Measurements from ENCODE around the gene GPC5. TPM values are rescaled to one million over a fixed set of nuclear protein-coding genes. Genes with fewer than 3 reads are reported as not detected.
"Not testable (repeated sequence)": the region's sequence is repeated elsewhere in the genome, so short reads cannot be mapped to it uniquely, and the experiment has no call there.

GPC5 gene
- total RNA-seq, 4 donors from 2014 or later = 0.74 to 1.1 TPM; not detected in 2

DNA sequence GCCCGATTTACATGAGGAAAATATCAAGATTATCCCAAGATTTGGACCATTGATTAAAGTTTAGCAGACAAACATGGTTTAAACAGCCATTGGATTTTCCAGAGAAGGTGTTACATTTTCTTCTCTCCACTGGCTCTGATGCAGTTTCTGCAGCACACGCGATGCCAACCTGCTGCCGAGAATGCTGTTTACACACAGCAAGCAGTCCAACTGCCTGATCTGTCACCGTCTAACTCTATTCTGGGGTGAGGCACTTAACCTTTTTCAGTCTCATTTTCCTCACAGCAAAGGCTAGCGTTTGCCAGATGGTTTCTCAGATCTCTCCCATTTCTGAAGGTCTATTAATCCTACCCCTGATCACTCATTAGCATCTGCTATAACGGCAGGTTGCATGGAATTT is 1064.7 kb downstream of the GPC5 start:
- TF ChIP-seq, protein P1, sequence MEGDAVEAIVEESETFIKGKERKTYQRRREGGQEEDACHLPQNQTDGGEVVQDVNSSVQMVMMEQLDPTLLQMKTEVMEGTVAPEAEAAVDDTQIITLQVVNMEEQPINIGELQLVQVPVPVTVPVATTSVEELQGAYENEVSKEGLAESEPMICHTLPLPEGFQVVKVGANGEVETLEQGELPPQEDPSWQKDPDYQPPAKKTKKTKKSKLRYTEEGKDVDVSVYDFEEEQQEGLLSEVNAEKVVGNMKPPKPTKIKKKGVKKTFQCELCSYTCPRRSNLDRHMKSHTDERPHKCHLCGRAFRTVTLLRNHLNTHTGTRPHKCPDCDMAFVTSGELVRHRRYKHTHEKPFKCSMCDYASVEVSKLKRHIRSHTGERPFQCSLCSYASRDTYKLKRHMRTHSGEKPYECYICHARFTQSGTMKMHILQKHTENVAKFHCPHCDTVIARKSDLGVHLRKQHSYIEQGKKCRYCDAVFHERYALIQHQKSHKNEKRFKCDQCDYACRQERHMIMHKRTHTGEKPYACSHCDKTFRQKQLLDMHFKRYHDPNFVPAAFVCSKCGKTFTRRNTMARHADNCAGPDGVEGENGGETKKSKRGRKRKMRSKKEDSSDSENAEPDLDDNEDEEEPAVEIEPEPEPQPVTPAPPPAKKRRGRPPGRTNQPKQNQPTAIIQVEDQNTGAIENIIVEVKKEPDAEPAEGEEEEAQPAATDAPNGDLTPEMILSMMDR (IDR thresholded peaks at IDR 0.05) = no peak
- no peak for DNase-seq (ENCODE audit: low spot score)
- no peak for ATAC-seq (ENCODE audit: low FRiP score)

DNA sequence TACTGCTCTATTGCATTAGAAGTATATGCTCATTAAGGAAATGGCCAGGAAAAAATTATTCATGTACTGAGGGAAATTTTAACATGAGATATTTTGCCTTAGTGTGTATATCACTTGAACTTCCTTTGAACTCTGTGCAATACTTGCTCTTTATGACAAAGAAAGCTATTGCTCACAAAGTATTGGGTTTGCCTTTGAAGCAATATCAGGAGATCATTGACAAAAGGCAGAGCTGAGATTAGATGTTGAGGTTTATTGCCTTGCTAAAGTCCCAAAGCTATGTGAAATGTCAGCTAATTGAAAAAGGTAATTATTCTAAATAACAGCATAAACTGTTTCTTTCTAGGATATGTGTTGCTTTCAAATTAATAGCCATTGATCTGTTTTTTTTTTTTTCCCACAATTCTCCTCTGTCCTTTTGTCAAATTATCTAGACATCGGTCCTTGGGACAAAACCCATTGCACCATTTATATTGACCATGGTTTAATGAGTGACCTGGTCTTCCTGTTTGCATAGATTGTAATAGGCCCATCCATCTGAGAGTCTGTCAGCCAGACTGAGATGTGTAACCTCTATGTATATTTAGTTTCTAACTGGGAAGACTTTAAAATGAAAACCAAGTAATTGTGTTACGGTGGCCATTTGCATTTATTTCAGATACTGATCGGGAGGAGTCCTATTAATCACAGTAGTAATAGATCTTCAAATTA is 1075.5 kb downstream of the GPC5 start:
- ATAC-seq (ENCODE audit: low FRiP score) = no peak
- no peak for DNase-seq (ENCODE audit: low spot score)
- TF ChIP-seq, protein P1 (IDR thresholded peaks at IDR 0.05) = no peak

DNA sequence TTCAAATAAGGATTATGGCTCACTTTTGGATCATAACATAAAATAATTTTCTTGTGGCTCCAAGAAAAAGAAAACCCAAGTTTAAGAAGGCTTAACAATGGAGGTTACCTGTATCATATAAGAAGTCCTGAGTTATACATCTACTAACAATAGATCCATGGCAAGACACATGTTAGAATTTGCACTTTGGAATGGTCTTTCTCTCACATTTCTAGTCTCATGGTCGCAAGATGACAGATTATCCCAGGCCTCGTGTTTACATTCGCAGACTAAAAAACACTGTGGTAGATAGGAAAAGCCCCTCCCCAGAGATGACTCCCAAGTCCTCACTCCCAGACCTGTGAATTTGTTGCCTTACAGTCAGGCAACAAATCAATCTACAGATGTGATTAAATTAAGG is 1082.0 kb downstream of the GPC5 start:
- no peak for ATAC-seq (ENCODE audit: low FRiP score)
- TF ChIP-seq, protein P1 (IDR thresholded peaks at IDR 0.05) = no peak
- no peak for DNase-seq (ENCODE audit: low spot score)

DNA sequence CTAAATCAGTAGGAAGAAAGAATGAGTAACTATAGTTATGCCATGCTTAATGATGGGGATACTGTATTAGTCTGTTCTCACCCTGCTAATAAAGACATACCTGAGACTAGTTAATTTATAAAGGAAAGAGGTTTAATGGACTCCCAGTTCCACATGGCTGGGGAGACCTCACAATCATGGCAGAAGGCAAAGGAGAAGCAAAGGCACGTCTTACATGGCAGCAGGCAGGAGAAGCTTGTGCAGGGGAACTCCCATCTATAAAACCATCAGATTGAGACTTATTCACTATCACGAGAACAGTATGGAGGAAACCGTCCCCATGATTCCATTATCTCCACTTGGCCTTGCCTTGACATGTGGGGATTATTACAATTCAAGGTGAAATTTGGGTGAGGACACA is 1084.4 kb downstream of the GPC5 start:
- not testable (repeated sequence) for ATAC-seq (ENCODE audit: low FRiP score); DNase-seq (ENCODE audit: low spot score)

DNA sequence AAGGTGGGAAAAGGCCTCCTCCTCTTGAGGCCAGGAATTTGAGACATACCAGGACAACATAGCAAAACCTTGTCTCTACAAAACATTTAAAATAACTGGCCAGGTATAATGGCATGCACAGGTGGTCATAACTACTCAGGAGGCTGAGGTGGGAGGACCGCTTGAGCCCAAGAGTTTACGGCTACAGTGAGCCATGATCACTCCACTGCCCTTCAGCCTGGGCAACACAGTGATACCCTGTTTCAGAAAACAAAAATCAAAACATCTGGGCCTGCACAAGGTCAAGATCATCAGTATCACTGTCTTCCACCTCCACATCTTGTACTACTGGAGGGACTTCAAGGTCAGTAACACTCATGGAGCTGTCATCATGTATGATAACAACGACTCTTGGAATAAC is 1085.5 kb downstream of the GPC5 start:
- ATAC-seq (ENCODE audit: low FRiP score) (no peak), DNase-seq (ENCODE audit: low spot score) (no peak)
- TF ChIP-seq, protein P1 (IDR thresholded peaks at IDR 0.05) = no peak

DNA sequence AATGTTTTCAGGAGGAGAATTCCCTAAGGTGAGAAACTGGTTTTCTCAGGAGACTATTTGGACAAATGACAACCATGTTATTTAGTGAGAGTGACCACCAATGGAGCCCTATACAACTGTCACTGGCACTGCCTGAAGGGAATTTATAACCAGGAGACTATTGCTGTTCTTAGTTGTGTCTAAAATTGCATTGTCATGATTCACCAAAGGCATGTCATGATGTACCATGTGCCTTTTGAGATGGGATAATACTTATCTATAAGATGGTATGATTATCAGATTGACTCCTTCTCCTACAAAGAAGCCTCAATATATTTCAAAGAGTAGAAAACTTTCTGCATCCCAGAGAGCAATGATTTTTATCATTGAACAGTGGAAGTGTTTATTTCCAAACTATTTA is 1088.8 kb downstream of the GPC5 start:
- ATAC-seq (ENCODE audit: low FRiP score) = no peak
- TF ChIP-seq, protein P1 (IDR thresholded peaks at IDR 0.05) = no peak
- DNase-seq (ENCODE audit: low spot score) = no peak

DNA sequence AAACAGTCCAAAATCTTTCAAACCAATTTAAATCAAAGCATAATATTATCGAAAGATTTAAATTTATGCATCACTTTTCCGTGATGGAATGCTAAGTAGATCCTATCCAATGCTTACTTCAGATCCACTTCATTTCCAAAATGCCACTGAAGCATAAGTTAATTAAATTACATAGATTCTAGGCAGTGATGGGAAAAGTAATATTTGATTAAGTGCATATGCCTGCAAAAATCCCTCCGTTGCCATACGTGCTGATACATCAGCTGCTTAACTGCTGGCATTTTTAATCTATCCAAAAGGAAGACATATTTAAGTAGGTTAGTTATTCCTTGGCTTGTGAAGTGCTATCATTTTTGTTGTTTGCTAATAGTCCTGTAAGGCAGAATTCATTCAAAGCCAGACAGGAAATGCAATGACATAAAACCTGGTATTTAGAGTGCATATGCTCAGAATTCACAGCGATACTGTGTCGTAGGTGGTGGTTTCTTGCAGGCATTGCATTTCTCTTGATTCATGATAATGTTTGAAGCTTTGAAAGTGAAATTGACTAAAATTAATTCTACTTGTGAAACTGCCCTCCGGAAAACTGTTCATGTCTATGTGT is 1089.9 kb downstream of the GPC5 start:
- no peak for ATAC-seq (ENCODE audit: low FRiP score)
- TF ChIP-seq, protein P1 (IDR thresholded peaks at IDR 0.05) = no peak
- DNase-seq (ENCODE audit: low spot score) = no peak
